K562 (cell line): ENCODE results near the gene PRDX1. TPM values are rescaled to one million over a fixed set of nuclear protein-coding genes. Genes with fewer than 3 reads are reported as not detected.

Experiments
- BRD9 ChIP-seq: fragments of 450-650 bp; IDR thresholded peaks from 2 replicates; pipeline ENCODE4 v1.6.1; 2018; ENCODE audit warnings: low read depth; ENCODE audit not compliant: partially characterized antibody
- EGR1 ChIP-seq: fragments of 450-650 bp; conservative IDR thresholded peaks from 2 replicates; pipeline ENCODE4 v1.6.1; 2017; ENCODE audit warnings: mild to moderate bottlenecking
- GABPB1 ChIP-seq: sonication (generic); formaldehyde crosslinking; IDR thresholded peaks from 2 replicates; pipeline ENCODE4 v1.8.0; 2022; ENCODE audit warnings: mild to moderate bottlenecking, missing genetic modification reagents
- HCFC1 ChIP-seq: IDR thresholded peaks from 2 replicates; pipeline ENCODE4 v1.6.1; 2012; ENCODE audit warnings: low read depth, low read length, improper control_type of control experiment
- HIVEP1 ChIP-seq: fragments of 250-450 bp; sonication (Bioruptor Pico); IDR thresholded peaks from 2 replicates; pipeline ENCODE4 v1.4.0; 2020; ENCODE audit warnings: mild to moderate bottlenecking
- HNRNPUL1 ChIP-seq: fragments of 200-400 bp; formaldehyde crosslinking; IDR thresholded peaks from 2 replicates; pipeline ENCODE4 v1.6.1; 2017; ENCODE audit warnings: low read length
- ILK ChIP-seq: fragments of 450-650 bp; IDR thresholded peaks from 2 replicates; pipeline ENCODE4 v1.6.1; 2016; ENCODE audit warnings: missing genetic modification characterization, low read depth, mild to moderate bottlenecking, missing compliant biosample characterization, moderate library complexity, borderline replicate concordance
- JUND ChIP-seq, 2 experiments: IDR thresholded peaks; 2 replicates in 1 of 2; 3 replicates in 1 of 2; pipeline ENCODE4 v1.6.1; 2011; ENCODE audit warnings: borderline replicate concordance in 2 of 2, low read depth in 2 of 2, low read length in 2 of 2, improper control_type of control experiment in 1 of 2, missing biosample characterization in 1 of 2, missing genetic modification characterization in 1 of 2, missing genetic modification reagents in 1 of 2
- KHSRP ChIP-seq: fragments of 450-650 bp; IDR thresholded peaks from 2 replicates; pipeline ENCODE4 v1.6.1; 2017
- NCOA6 ChIP-seq: fragments of 450-650 bp; IDR thresholded peaks from 2 replicates; pipeline ENCODE4 v1.6.1; 2017; ENCODE audit warnings: mild to moderate bottlenecking
- NUFIP1 ChIP-seq: fragments of 450-650 bp; IDR thresholded peaks from 2 replicates; pipeline ENCODE4 v1.6.1; 2018; ENCODE audit not compliant: partially characterized antibody
- POLR2AphosphoS2 ChIP-seq: IDR thresholded peaks from 2 replicates; pipeline ENCODE4 v1.6.1; 2012; ENCODE audit warnings: low read length, improper control_type of control experiment
- POLR2H ChIP-seq: IDR thresholded peaks from 2 replicates; pipeline ENCODE4 v1.6.1; 2016; ENCODE audit warnings: missing genetic modification characterization, low read depth, mild to moderate bottlenecking, control low read depth, missing compliant biosample characterization, moderate library complexity
- PRMT5 ChIP-seq: sonication (generic); formaldehyde crosslinking; IDR thresholded peaks from 2 replicates; pipeline ENCODE4 v1.5.0; 2020; ENCODE audit warnings: missing genetic modification reagents
- RBBP5 ChIP-seq: fragments of 200-600 bp; sonication (generic); IDR thresholded peaks from 2 replicates; pipeline ENCODE4 v1.6.1; 2012; ENCODE audit warnings: borderline replicate concordance, mild to moderate bottlenecking, low read length, control low read depth, inconsistent platforms; ENCODE audit not compliant: insufficient read depth, poor library complexity, severe bottlenecking
- RUNX1 ChIP-seq: sonication (generic); IDR thresholded peaks from 2 replicates; pipeline ENCODE4 v1.6.1; 2016; ENCODE audit warnings: antibody characterized with exemption, low read depth
- SMAD4 ChIP-seq: fragments of 250-450 bp; sonication (Bioruptor Pico); conservative IDR thresholded peaks from 2 replicates; pipeline ENCODE4 v1.8.0; 2021; ENCODE audit warnings: inconsistent platforms, mild to moderate bottlenecking, moderate library complexity
- ZNF212 ChIP-seq: fragments of 450-650 bp; formaldehyde crosslinking; IDR thresholded peaks from 2 replicates; pipeline ENCODE4 v1.4.0; 2020; ENCODE audit warnings: mild to moderate bottlenecking
- ZNF224 ChIP-seq: sonication (generic); formaldehyde crosslinking; IDR thresholded peaks from 2 replicates; pipeline ENCODE4 v1.8.0; 2022; ENCODE audit warnings: mild to moderate bottlenecking, missing genetic modification reagents
- ZNF23 ChIP-seq: fragments of 250-450 bp; sonication (Bioruptor Pico); IDR thresholded peaks from 2 replicates; pipeline ENCODE4 v1.4.0; 2020; ENCODE audit warnings: mild to moderate bottlenecking
- ZNF324 ChIP-seq: fragments of 250-450 bp; sonication (Bioruptor Pico); IDR thresholded peaks from 2 replicates; pipeline ENCODE4 v1.4.0; 2020; ENCODE audit warnings: mild to moderate bottlenecking
- ZNF584 ChIP-seq: fragments of 200-800 bp; sonication (Bioruptor generic); IDR thresholded peaks from 2 replicates; pipeline ENCODE4 v1.6.1; 2016; ENCODE audit warnings: low read depth, mild to moderate bottlenecking, missing genetic modification characterization, missing compliant biosample characterization
- polyA plus RNA-seq, 8 experiments: library from polyadenylated mRNA; depleted of rRNA in 4 of 8; stranded (reverse) in 5 of 8; unstranded in 3 of 8; fragments of >200 nt; fragmentation: Nextera tagmentation in 2 of 8; fragmentation: Illumina TruSeq in 1 of 8; extraction: Ambion mirVana in 2 of 8; extraction: Trizol in 1 of 8; gene quantifications; 2 replicates each; pipeline versions ENCODE4 v1.2.1 to v1.2.3, GENCODE V29; 2011 to 2014; ENCODE audit warnings: inconsistent platforms in 1 of 8, missing spikeins in 1 of 8
- total RNA-seq, 7 experiments: library from RNA; depleted of rRNA in 6 of 7; stranded (reverse); fragments of >200 nt in 6 of 7; fragmentation: Illumina TruSeq in 2 of 7; extraction: Trizol in 2 of 7; gene quantifications; 2 replicates each; pipeline versions ENCODE4 v1.2.1 to v1.2.3, GENCODE V29; 2011 to 2021; ENCODE audit warnings: low replicate concordance in 1 of 7
- TF ChIP-seq, protein P1 (sequence below): fragments of 450-650 bp; IDR thresholded peaks from 2 replicates; pipeline ENCODE4 v1.6.1; 2018; ENCODE audit not compliant: partially characterized antibody
- TF ChIP-seq, protein P2 (sequence below): sonication (generic); formaldehyde crosslinking; IDR thresholded peaks from 2 replicates; pipeline ENCODE4 v1.8.0; 2023; ENCODE audit warnings: mild to moderate bottlenecking, missing genetic modification reagents

PRDX1 gene
- total and polyA plus RNA-seq, 9 of the 15 experiments (the other 6 are each of a cell fraction or from before 2014, with no cell fraction given): 748 to 2,388 (median 1,045) TPM

DNA sequence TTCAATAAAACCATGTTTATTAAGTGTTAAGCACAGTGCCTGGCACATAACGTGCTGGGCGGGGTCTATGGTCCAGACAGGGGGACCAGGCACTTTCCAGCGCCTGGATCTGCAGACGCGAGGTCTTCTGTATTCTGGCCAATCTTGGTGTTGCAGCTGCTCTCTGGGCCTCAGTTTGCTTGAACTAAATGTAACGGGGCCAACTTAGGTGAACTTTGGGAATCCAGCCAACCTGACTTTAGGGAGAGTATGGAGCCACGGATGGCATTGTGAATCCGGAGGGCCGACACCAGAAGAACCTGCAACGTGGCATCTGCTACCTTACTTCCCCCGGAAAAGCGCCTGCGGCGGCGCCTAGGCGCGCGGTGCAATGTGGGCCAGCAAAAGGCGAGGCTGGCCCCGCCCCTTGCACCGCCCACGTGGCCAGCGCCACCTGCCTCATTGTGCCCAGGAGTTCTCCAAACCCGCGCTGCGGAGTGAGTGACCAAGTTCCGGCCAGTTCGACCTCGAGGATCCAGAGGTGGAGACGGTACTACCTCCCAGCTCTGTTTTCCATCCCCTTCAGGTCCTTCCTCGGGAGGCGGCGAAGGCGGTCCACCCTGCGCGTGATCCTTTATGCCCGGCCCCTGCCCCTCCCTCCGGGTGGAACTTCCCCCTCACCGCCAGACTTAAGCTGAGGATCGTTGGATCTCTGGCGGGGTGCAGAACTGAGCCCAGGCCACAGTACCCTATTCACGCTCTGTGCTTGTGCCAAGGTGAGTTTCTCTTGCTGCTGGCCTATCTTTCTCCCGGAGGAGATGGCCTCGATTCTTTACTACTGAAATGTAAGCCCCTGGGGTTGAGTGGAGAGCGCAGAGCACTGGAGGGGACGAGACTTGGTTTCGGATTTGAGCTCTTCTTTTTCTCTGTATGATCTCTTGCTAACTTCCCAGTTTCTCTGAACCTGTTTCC is 29.0 kb upstream of the PRDX1 start, which contains the start of gene AKR1A1 (continued):
- TF ChIP-seq, protein P1, sequence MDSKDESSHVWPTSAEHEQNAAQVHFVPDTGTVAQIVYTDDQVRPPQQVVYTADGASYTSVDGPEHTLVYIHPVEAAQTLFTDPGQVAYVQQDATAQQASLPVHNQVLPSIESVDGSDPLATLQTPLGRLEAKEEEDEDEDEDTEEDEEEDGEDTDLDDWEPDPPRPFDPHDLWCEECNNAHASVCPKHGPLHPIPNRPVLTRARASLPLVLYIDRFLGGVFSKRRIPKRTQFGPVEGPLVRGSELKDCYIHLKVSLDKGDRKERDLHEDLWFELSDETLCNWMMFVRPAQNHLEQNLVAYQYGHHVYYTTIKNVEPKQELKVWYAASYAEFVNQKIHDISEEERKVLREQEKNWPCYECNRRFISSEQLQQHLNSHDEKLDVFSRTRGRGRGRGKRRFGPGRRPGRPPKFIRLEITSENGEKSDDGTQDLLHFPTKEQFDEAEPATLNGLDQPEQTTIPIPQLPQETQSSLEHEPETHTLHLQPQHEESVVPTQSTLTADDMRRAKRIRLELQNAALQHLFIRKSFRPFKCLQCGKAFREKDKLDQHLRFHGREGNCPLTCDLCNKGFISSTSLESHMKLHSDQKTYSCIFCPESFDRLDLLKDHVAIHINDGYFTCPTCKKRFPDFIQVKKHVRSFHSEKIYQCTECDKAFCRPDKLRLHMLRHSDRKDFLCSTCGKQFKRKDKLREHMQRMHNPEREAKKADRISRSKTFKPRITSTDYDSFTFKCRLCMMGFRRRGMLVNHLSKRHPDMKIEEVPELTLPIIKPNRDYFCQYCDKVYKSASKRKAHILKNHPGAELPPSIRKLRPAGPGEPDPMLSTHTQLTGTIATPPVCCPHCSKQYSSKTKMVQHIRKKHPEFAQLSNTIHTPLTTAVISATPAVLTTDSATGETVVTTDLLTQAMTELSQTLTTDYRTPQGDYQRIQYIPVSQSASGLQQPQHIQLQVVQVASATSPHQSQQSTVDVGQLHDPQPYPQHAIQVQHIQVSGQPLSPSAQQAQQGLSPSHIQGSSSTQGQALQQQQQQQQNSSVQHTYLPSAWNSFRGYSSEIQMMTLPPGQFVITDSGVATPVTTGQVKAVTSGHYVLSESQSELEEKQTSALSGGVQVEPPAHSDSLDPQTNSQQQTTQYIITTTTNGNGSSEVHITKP: peak; percentile 99
- TF ChIP-seq, protein P2, sequence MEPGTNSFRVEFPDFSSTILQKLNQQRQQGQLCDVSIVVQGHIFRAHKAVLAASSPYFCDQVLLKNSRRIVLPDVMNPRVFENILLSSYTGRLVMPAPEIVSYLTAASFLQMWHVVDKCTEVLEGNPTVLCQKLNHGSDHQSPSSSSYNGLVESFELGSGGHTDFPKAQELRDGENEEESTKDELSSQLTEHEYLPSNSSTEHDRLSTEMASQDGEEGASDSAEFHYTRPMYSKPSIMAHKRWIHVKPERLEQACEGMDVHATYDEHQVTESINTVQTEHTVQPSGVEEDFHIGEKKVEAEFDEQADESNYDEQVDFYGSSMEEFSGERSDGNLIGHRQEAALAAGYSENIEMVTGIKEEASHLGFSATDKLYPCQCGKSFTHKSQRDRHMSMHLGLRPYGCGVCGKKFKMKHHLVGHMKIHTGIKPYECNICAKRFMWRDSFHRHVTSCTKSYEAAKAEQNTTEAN (CRISPR knock-in tag): no peak
- TF ChIP-seq KHSRP (no peak), ILK (no peak), RUNX1 (no peak), SMAD4 (CRISPR knock-in tag) (peak; percentile 76), POLR2AphosphoS2 (peak; percentile 93; the same call in 1 of the 2 replicates), ZNF224 (CRISPR knock-in tag) (no peak), EGR1 (peak; percentile 95), ZNF23 (CRISPR knock-in tag) (no peak), BRD9 (no peak), NCOA6 (no peak), RBBP5 (peak; percentile 88), ZNF212 (no peak), NUFIP1 (no peak), ZNF584 (CRISPR knock-in tag) (no peak), POLR2H (tag) (peak; percentile 94), GABPB1 (CRISPR knock-in tag) (peak; percentile 76), HCFC1 (peak; percentile 63; the same call in 1 of the 2 replicates), ZNF324 (CRISPR knock-in tag) (no peak), HIVEP1 (no peak), HNRNPUL1 (no peak), JUND (IDR thresholded peaks at IDR 0.05; ENCODE audit: borderline replicate concordance, low read depth, low read length) (peak; percentile 49; the same call in 1 of the 2 replicates), JUND (tag; IDR thresholded peaks at IDR 0.05; ENCODE audit: borderline replicate concordance, low read depth, low read length) (no peak; the same call in 1 of the 3 replicates), PRMT5 (no peak)
